Liver (tissue), 9 donors: ENCODE results near the gene ANP32A. TPM values are rescaled to one million over a fixed set of nuclear protein-coding genes. Genes with fewer than 3 reads are reported as not detected.

Experiments used
- DNase-seq: peaks from one replicate; pipeline ENCODE4 v3.0.0-alpha.2; 2017; ENCODE audit warnings: low spot score
- H3K27ac ChIP-seq, 2 donors: one replicate each; pipeline ENCODE4 v1.7.0; 2013; ENCODE audit warnings: inconsistent platforms in 2 of 2, low read length in 2 of 2, control low read depth in 1 of 2, low read depth in 1 of 2, mild to moderate bottlenecking in 1 of 2
- H3K27me3 ChIP-seq, 4 donors: one replicate each; pipeline versions ENCODE4 v1.6.1 to v1.7.0; 2013; ENCODE audit warnings: low read length in 3 of 4, inconsistent platforms in 1 of 4, mild to moderate bottlenecking in 1 of 4, moderate library complexity in 1 of 4; ENCODE audit not compliant: control insufficient read depth in 4 of 4, insufficient read depth in 4 of 4
- H3K36me3 ChIP-seq, 4 donors: one replicate each; pipeline versions ENCODE4 v1.6.1 to v1.7.0; 2013; ENCODE audit warnings: low read length in 3 of 4, mild to moderate bottlenecking in 3 of 4, low read depth in 1 of 4, moderate library complexity in 1 of 4; ENCODE audit not compliant: control insufficient read depth in 4 of 4, insufficient read depth in 3 of 4
- H3K4me1 ChIP-seq, 4 donors: one replicate each; pipeline versions ENCODE4 v1.6.1 to v1.7.0; 2013; ENCODE audit warnings: low read length in 3 of 4, mild to moderate bottlenecking in 3 of 4, moderate library complexity in 1 of 4; ENCODE audit not compliant: control insufficient read depth in 4 of 4, insufficient read depth in 4 of 4
- H3K4me3 ChIP-seq, 3 donors: one replicate each; pipeline versions ENCODE4 v1.6.1 to v1.7.0; 2013; ENCODE audit warnings: low read length in 3 of 3, control low read depth in 1 of 3, low read depth in 1 of 3, mild to moderate bottlenecking in 1 of 3
- H3K9ac ChIP-seq, 2 donors: one replicate each; pipeline ENCODE4 v1.7.0; 2013; ENCODE audit warnings: low read length in 2 of 2, mild to moderate bottlenecking in 2 of 2, moderate library complexity in 2 of 2, control low read depth in 1 of 2, low read depth in 1 of 2
- H3K9me3 ChIP-seq, 4 donors: one replicate each; pipeline versions ENCODE4 v1.6.1 to v1.7.0; 2013; ENCODE audit warnings: low read length in 3 of 4; ENCODE audit not compliant: control insufficient read depth in 4 of 4
- ATF3 ChIP-seq: IDR thresholded peaks from 2 replicates; pipeline ENCODE4 v1.6.1; 2016; ENCODE audit warnings: antibody characterized with exemption
- EGR1 ChIP-seq, 2 donors: IDR thresholded peaks; 2 replicates each; pipeline ENCODE4 v1.6.1; 2016 to 2018; ENCODE audit warnings: antibody characterized with exemption in 2 of 2, low read depth in 2 of 2
- FOXA1 ChIP-seq: IDR thresholded peaks from 2 replicates; pipeline ENCODE4 v1.6.1; 2016; ENCODE audit warnings: antibody characterized with exemption
- FOXA2 ChIP-seq: IDR thresholded peaks from 2 replicates; pipeline ENCODE4 v1.6.1; 2016; ENCODE audit warnings: antibody characterized with exemption
- GABPA ChIP-seq, 2 donors: IDR thresholded peaks in 1 of 2; conservative IDR thresholded peaks in 1 of 2; 2 replicates each; pipeline ENCODE4 v1.6.1; 2016; ENCODE audit warnings: antibody characterized with exemption in 2 of 2, mild to moderate bottlenecking in 1 of 2, moderate library complexity in 1 of 2
- HNF4A ChIP-seq, 2 donors: conservative IDR thresholded peaks; 2 replicates each; pipeline ENCODE4 v1.6.1; 2016; ENCODE audit warnings: antibody characterized with exemption in 2 of 2, mild to moderate bottlenecking in 2 of 2
- HNF4G ChIP-seq: IDR thresholded peaks from 2 replicates; pipeline ENCODE4 v1.6.1; 2016; ENCODE audit warnings: antibody characterized with exemption
- JUND ChIP-seq, 2 donors: IDR thresholded peaks; 2 replicates each; pipeline ENCODE4 v1.6.1; 2016; ENCODE audit warnings: antibody characterized with exemption in 2 of 2
- MAX ChIP-seq: IDR thresholded peaks from 2 replicates; pipeline ENCODE4 v1.6.1; 2016; ENCODE audit warnings: antibody characterized with exemption
- NR2F2 ChIP-seq: IDR thresholded peaks from 2 replicates; pipeline ENCODE4 v1.6.1; 2016; ENCODE audit warnings: antibody characterized with exemption
- RAD21 ChIP-seq, 2 donors: IDR thresholded peaks; 2 replicates each; pipeline ENCODE4 v1.6.1; 2016; ENCODE audit warnings: antibody characterized with exemption in 2 of 2, mild to moderate bottlenecking in 2 of 2
- RXRA ChIP-seq, 2 donors: IDR thresholded peaks; 2 replicates each; pipeline ENCODE4 v1.6.1; 2017 to 2018; ENCODE audit warnings: antibody characterized with exemption in 2 of 2, mild to moderate bottlenecking in 1 of 2
- SP1 ChIP-seq: IDR thresholded peaks from 2 replicates; pipeline ENCODE4 v1.6.1; 2018; ENCODE audit warnings: antibody characterized with exemption, mild to moderate bottlenecking
- YY1 ChIP-seq: IDR thresholded peaks from 2 replicates; pipeline ENCODE4 v1.6.1; 2016; ENCODE audit warnings: antibody characterized with exemption, mild to moderate bottlenecking
- ZBTB33 ChIP-seq: IDR thresholded peaks from 2 replicates; pipeline ENCODE4 v1.6.1; 2016; ENCODE audit warnings: antibody characterized with exemption
- WGBS: extraction: QIAGEN DNeasy Blood & Tissue Kit; methylation state at CpG from one replicate; pipeline ENCODE4 v1.1.7; 2013; 5-methylcytosine and 5-hydroxymethylcytosine counted together
- polyA plus RNA-seq, 2 donors: library from polyadenylated mRNA; stranded (reverse) in 1 of 2; unstranded in 1 of 2; fragments of 200-250 nt in 1 of 2; fragments of >200 nt in 1 of 2; fragmentation: Nextera tagmentation in 1 of 2; extraction: Ambion mirVana in 1 of 2; gene quantifications; one replicate each; pipeline versions ENCODE4 v1.2.1 to v1.2.3, GENCODE V29; 2013 to 2015
- total RNA-seq, 2 donors: library from RNA; depleted of rRNA; stranded (reverse); fragments of >200 nt; gene quantifications; one replicate each; pipeline ENCODE4 v1.2.3, GENCODE V29; 2014
- TF ChIP-seq, protein P1 (sequence below): IDR thresholded peaks from 2 replicates; pipeline ENCODE4 v1.6.1; 2016; ENCODE audit warnings: antibody characterized with exemption, mild to moderate bottlenecking
- TF ChIP-seq, protein P2 (sequence below): fragments of 150-350 bp; IDR thresholded peaks from 2 replicates; pipeline ENCODE4 v1.5.1; 2017; ENCODE audit warnings: improper control_type of control experiment, low read depth, low read length; ENCODE audit not compliant: missing input control
- donor health status: healthy.
- donor health status: healthy.
- donor health status: healthy.
- donor health status: healthy.
- donor health status: healthy.

ANP32A gene
- total and polyA plus RNA-seq, 4 donors = 30.5 to 60.4 (median 39.4) TPM

GRCh38 chr15:68739390-68740080 lies 81.2 kb downstream of the ANP32A start:
- 80% methylated on average over 6 of the region's 6 CpGs for WGBS
- Histone ChIP-seq H3K36me3 (no peaks in the 10 kb centered on the region), H3K4me1 (no peaks in the 10 kb centered on the region), H3K27me3 (no peaks in the 10 kb centered on the region), H3K4me3 (no peak overlapping the region), H3K27ac (no peak overlapping the region), H3K9ac (no peak overlapping the region), H3K9me3 (no peaks in the 10 kb centered on the region)
- TF ChIP-seq NR2F2 (no peak), FOXA1 (no peak), EGR1 (IDR thresholded peaks at IDR 0.05; ENCODE audit: low read depth in 2 of 2) (no peak), HNF4G (no peak), HNF4A (conservative IDR thresholded peaks at IDR 0.05) (no peak)
- DNase-seq = no peak

DNA sequence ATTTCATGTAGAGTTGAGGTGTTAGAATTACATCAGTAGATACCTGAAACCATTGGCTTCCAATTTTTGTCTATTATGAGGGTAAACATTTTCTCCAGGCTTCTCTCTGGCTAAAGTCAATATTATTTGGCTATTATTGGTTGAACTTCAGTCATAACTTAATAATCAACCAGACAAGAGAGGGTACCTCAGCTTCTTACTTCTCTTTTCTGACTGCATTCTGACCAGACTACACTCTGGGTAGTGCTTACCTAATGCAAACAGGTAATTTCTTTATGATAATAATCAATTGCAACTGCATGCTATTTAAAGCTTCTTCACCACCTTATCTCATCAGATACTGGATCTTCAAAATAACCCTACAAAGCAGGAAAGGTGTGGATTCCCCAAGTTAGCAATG lies 85.1 kb downstream of the ANP32A start:
- TF ChIP-seq MAX (no peak), FOXA2 (no peak), RXRA (IDR thresholded peaks at IDR 0.05) (no peak), YY1 (no peak), RAD21 (IDR thresholded peaks at IDR 0.05) (no peak), ZBTB33 (no peak), NR2F2 (no peak), FOXA1 (no peak), ATF3 (no peak), EGR1 (IDR thresholded peaks at IDR 0.05; ENCODE audit: low read depth in 2 of 2) (no peak), HNF4G (no peak), HNF4A (conservative IDR thresholded peaks at IDR 0.05) (no peak), GABPA (IDR thresholded peaks at IDR 0.05 in 1 of 2, conservative IDR thresholded peaks at IDR 0.05 in 1 of 2) (no peak), JUND (IDR thresholded peaks at IDR 0.05) (no peak), SP1 (no peak)
- TF ChIP-seq, protein P1, sequence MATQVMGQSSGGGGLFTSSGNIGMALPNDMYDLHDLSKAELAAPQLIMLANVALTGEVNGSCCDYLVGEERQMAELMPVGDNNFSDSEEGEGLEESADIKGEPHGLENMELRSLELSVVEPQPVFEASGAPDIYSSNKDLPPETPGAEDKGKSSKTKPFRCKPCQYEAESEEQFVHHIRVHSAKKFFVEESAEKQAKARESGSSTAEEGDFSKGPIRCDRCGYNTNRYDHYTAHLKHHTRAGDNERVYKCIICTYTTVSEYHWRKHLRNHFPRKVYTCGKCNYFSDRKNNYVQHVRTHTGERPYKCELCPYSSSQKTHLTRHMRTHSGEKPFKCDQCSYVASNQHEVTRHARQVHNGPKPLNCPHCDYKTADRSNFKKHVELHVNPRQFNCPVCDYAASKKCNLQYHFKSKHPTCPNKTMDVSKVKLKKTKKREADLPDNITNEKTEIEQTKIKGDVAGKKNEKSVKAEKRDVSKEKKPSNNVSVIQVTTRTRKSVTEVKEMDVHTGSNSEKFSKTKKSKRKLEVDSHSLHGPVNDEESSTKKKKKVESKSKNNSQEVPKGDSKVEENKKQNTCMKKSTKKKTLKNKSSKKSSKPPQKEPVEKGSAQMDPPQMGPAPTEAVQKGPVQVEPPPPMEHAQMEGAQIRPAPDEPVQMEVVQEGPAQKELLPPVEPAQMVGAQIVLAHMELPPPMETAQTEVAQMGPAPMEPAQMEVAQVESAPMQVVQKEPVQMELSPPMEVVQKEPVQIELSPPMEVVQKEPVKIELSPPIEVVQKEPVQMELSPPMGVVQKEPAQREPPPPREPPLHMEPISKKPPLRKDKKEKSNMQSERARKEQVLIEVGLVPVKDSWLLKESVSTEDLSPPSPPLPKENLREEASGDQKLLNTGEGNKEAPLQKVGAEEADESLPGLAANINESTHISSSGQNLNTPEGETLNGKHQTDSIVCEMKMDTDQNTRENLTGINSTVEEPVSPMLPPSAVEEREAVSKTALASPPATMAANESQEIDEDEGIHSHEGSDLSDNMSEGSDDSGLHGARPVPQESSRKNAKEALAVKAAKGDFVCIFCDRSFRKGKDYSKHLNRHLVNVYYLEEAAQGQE = no peak
- TF ChIP-seq, protein P2, sequence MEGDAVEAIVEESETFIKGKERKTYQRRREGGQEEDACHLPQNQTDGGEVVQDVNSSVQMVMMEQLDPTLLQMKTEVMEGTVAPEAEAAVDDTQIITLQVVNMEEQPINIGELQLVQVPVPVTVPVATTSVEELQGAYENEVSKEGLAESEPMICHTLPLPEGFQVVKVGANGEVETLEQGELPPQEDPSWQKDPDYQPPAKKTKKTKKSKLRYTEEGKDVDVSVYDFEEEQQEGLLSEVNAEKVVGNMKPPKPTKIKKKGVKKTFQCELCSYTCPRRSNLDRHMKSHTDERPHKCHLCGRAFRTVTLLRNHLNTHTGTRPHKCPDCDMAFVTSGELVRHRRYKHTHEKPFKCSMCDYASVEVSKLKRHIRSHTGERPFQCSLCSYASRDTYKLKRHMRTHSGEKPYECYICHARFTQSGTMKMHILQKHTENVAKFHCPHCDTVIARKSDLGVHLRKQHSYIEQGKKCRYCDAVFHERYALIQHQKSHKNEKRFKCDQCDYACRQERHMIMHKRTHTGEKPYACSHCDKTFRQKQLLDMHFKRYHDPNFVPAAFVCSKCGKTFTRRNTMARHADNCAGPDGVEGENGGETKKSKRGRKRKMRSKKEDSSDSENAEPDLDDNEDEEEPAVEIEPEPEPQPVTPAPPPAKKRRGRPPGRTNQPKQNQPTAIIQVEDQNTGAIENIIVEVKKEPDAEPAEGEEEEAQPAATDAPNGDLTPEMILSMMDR = no peak
- H3K4me1 ChIP-seq = no peaks in the 10 kb centered on the region
- H3K9me3 ChIP-seq = no peaks in the 10 kb centered on the region
- no peak overlapping the region for H3K27ac ChIP-seq
- no peak for DNase-seq
- no peaks in the 10 kb centered on the region for H3K27me3 ChIP-seq
- no peak overlapping the region for H3K9ac ChIP-seq
- H3K4me3 ChIP-seq = no peak overlapping the region
- H3K36me3 ChIP-seq = no peaks in the 10 kb centered on the region
